Skeletal muscle satellite cell (primary cell): ENCODE data around the gene UCP2.

Experiments
- H3K27me3 ChIP-seq: 2 replicates; pipeline ENCODE4 v1.7.0; 2013; ENCODE audit warnings: low read length; ENCODE audit not compliant: control insufficient read depth, insufficient read depth
- H3K36me3 ChIP-seq: 2 replicates; pipeline ENCODE4 v1.7.0; 2013; ENCODE audit warnings: mild to moderate bottlenecking, control low read depth, low read length; ENCODE audit not compliant: insufficient read depth
- H3K4me1 ChIP-seq: 2 replicates; pipeline ENCODE4 v1.7.0; 2013; ENCODE audit warnings: low read length; ENCODE audit not compliant: control insufficient read depth, insufficient read depth
- H3K4me2 ChIP-seq: 2 replicates; pipeline ENCODE4 v1.7.0; 2013; ENCODE audit warnings: mild to moderate bottlenecking, low read length
- H3K4me3 ChIP-seq: 2 replicates; pipeline ENCODE4 v1.7.0; 2013; ENCODE audit warnings: low read length
- H3K9ac ChIP-seq: 2 replicates; pipeline ENCODE4 v1.7.0; 2013; ENCODE audit warnings: mild to moderate bottlenecking, low read depth, low read length, moderate library complexity
- H3K9me3 ChIP-seq: replicated peaks from 2 replicates; pipeline ENCODE4 v1.7.0; 2013; ENCODE audit warnings: mild to moderate bottlenecking, control low read depth, low read length

UCP2 gene

GRCh38 chr11:74008373-74009229 is 26.0 kb upstream of the UCP2 start, which contains the start of gene UCP3:
Gene UCP3 (minus strand): TSS chr11:74009085. CDS start chr11:74007042, 2,043 bp downstream.
- no peaks in the 10 kb centered on the region for H3K36me3 ChIP-seq
- H3K4me3 ChIP-seq: no peak within 1 kb of the TSS
- no peak within 1 kb of the TSS for H3K4me2 ChIP-seq
- no peaks in the 10 kb centered on the region for H3K4me1 ChIP-seq
- no peaks in the 10 kb centered on the region for H3K9me3 ChIP-seq
- no peak within 1 kb of the TSS for H3K9ac ChIP-seq
- H3K27me3 ChIP-seq: no peaks in the 10 kb centered on the region

GRCh38 chr11:74007691-74008372 is 25.2 kb upstream of the UCP2 start:
- no peak overlapping the region for H3K4me2 ChIP-seq
- H3K27me3 ChIP-seq: no peaks in the 10 kb centered on the region
- no peaks in the 10 kb centered on the region for H3K4me1 ChIP-seq
- H3K9ac ChIP-seq: no peak overlapping the region
- no peaks in the 10 kb centered on the region for H3K9me3 ChIP-seq
- no peaks in the 10 kb centered on the region for H3K36me3 ChIP-seq
- no peak overlapping the region for H3K4me3 ChIP-seq

- no peaks in the 10 kb centered on the region for H3K9me3 ChIP-seq
- no peak overlapping the region for H3K4me3 ChIP-seq
- H3K4me2 ChIP-seq: no peak overlapping the region
- no peaks in the 10 kb centered on the region for H3K27me3 ChIP-seq
- H3K9ac ChIP-seq: no peak overlapping the region
- H3K4me1 ChIP-seq: no peaks in the 10 kb centered on the region
- no peaks in the 10 kb centered on the region for H3K36me3 ChIP-seq
These were observed 24.2 kb upstream of the UCP2 start for GRCh38 chr11:74006743-74007304.

GRCh38 chr11:74005721-74006517 is 23.3 kb upstream of the UCP2 start:
- H3K4me1 ChIP-seq: no peaks in the 10 kb centered on the region
- no peak overlapping the region for H3K4me2 ChIP-seq

GRCh38 chr11:74004759-74005615 is 22.3 kb upstream of the UCP2 start:
- Histone ChIP-seq H3K4me3 (no peak overlapping the region), H3K9me3 (no peaks in the 10 kb centered on the region), H3K27me3 (no peaks in the 10 kb centered on the region), H3K4me1 (no peaks in the 10 kb centered on the region), H3K9ac (no peak overlapping the region), H3K4me2 (no peak overlapping the region), H3K36me3 (no peaks in the 10 kb centered on the region)

More at GRCh38 chr11:74005721-74006517, 23.3 kb upstream of the UCP2 start:
- Histone ChIP-seq H3K27me3 (no peaks in the 10 kb centered on the region), H3K36me3 (no peaks in the 10 kb centered on the region), H3K4me3 (no peak overlapping the region), H3K9me3 (no peaks in the 10 kb centered on the region), H3K9ac (no peak overlapping the region)

GRCh38 chr11:74004046-74004695 is 21.5 kb upstream of the UCP2 start:
- Histone ChIP-seq H3K9ac (no peak overlapping the region), H3K4me1 (no peaks in the 10 kb centered on the region), H3K9me3 (no peaks in the 10 kb centered on the region), H3K36me3 (no peaks in the 10 kb centered on the region), H3K27me3 (no peaks in the 10 kb centered on the region), H3K4me2 (no peak overlapping the region), H3K4me3 (no peak overlapping the region)

- Histone ChIP-seq H3K36me3 (no peaks in the 10 kb centered on the region), H3K4me3 (no peak overlapping the region), H3K27me3 (no peaks in the 10 kb centered on the region), H3K9ac (no peak overlapping the region), H3K4me2 (no peak overlapping the region), H3K9me3 (no peaks in the 10 kb centered on the region), H3K4me1 (no peaks in the 10 kb centered on the region)
These were observed 20.2 kb upstream of the UCP2 start for GRCh38 chr11:74002832-74003231.

GRCh38 chr11:74001822-74002286 is 19.2 kb upstream of the UCP2 start:
- H3K27me3 ChIP-seq: no peaks in the 10 kb centered on the region
- no peaks in the 10 kb centered on the region for H3K36me3 ChIP-seq
- H3K4me1 ChIP-seq: no peaks in the 10 kb centered on the region
- H3K4me3 ChIP-seq: no peak overlapping the region
- H3K4me2 ChIP-seq: no peak overlapping the region
- H3K9me3 ChIP-seq: no peaks in the 10 kb centered on the region
- no peak overlapping the region for H3K9ac ChIP-seq

- Histone ChIP-seq H3K4me2 (no peak overlapping the region), H3K9ac (no peak overlapping the region), H3K4me3 (no peak overlapping the region), H3K36me3 (no peaks in the 10 kb centered on the region), H3K9me3 (no peaks in the 10 kb centered on the region), H3K4me1 (no peaks in the 10 kb centered on the region), H3K27me3 (no peaks in the 10 kb centered on the region)
These were observed 17.9 kb upstream of the UCP2 start for GRCh38 chr11:74000307-74001133.
